Common myeloid progenitor, CD34-positive (primary cell): Measurements from ENCODE around the gene SPATA3.
A peak's percentile ranks its signal among the peaks of the same experiment; 100 is the strongest.

ENCODE experiments used
- CTCF ChIA-PET: fragments of 350-600 bp; sonication (Branson Sonifier 250); formaldehyde crosslinking; loops from one replicate; lab custom pipeline; 2021; ENCODE audit warnings: antibody characterized with exemption; lab: Charles Lee
- POLR2A ChIA-PET: fragments of 350-600 bp; sonication (Branson Sonifier 250); formaldehyde crosslinking; loops from one replicate; lab custom pipeline; 2021; ENCODE audit warnings: antibody characterized with exemption; lab: Charles Lee
- DNase-seq, 3 donors: peaks; one replicate each; pipeline versions ENCODE4 v3.0.0 to v3.0.0-alpha.2; 2013
- H3K27ac ChIP-seq, 2 experiments: 1 replicate in 1 of 2; 2 replicates in 1 of 2; pipeline ENCODE4 v1.7.0; 2013; ENCODE audit warnings: inconsistent platforms in 2 of 2, low read length in 2 of 2, mild to moderate bottlenecking in 2 of 2, low read depth in 1 of 2, moderate library complexity in 1 of 2; ENCODE audit not compliant: severe bottlenecking in 2 of 2, insufficient read depth in 1 of 2, poor library complexity in 1 of 2
- H3K27me3 ChIP-seq, 5 experiments: replicated peaks in 2 of 5; 1 replicate in 3 of 5; 2 replicates in 2 of 5; pipeline versions ENCODE4 v1.6.1 to v1.7.0; 2013; ENCODE audit warnings: low read length in 4 of 5, mild to moderate bottlenecking in 2 of 5, moderate library complexity in 2 of 5, inconsistent platforms in 1 of 5; ENCODE audit not compliant: insufficient read depth in 5 of 5, control insufficient read depth in 4 of 5
- H3K36me3 ChIP-seq, 4 experiments: 1 replicate in 2 of 4; 2 replicates in 2 of 4; pipeline versions ENCODE4 v1.6.1 to v1.7.0; 2013; ENCODE audit warnings: low read length in 3 of 4, control low read depth in 1 of 4, mild to moderate bottlenecking in 1 of 4; ENCODE audit not compliant: control insufficient read depth in 4 of 4, insufficient read depth in 4 of 4
- H3K4me1 ChIP-seq, 4 experiments: 1 replicate in 3 of 4; 2 replicates in 1 of 4; pipeline versions ENCODE4 v1.6.1 to v1.7.1; 2013; ENCODE audit warnings: low read length in 3 of 4, mild to moderate bottlenecking in 3 of 4, control low read depth in 1 of 4, inconsistent platforms in 1 of 4, moderate library complexity in 1 of 4; ENCODE audit not compliant: control insufficient read depth in 4 of 4, insufficient read depth in 4 of 4; ENCODE audit errors: control extremely low read depth in 1 of 4
- H3K4me3 ChIP-seq, 7 experiments: 1 replicate in 4 of 7; 2 replicates in 3 of 7; pipeline versions ENCODE4 v1.5.1 to v1.7.0; 2013; ENCODE audit warnings: mild to moderate bottlenecking in 7 of 7, low read length in 6 of 7, moderate library complexity in 6 of 7, inconsistent platforms in 2 of 7, low read depth in 2 of 7, control low read depth in 1 of 7; ENCODE audit not compliant: insufficient read depth in 4 of 7, control insufficient read depth in 1 of 7; ENCODE audit errors: extremely low read depth in 1 of 7
- H3K9me3 ChIP-seq, 5 experiments: 1 replicate in 4 of 5; 2 replicates in 1 of 5; pipeline versions ENCODE4 v1.6.1 to v1.7.1; 2013; ENCODE audit warnings: low read length in 4 of 5, mild to moderate bottlenecking in 2 of 5, inconsistent platforms in 1 of 5, low read depth in 1 of 5, moderate library complexity in 1 of 5; ENCODE audit not compliant: control insufficient read depth in 4 of 5, insufficient read depth in 2 of 5; ENCODE audit errors: control extremely low read depth in 1 of 5
- WGBS: methylation state at CpG from one replicate; pipeline ENCODE4 v1.1.5; 2013; ENCODE audit not compliant: insufficient coverage; 5-methylcytosine and 5-hydroxymethylcytosine counted together

The SPATA3 gene

DNA sequence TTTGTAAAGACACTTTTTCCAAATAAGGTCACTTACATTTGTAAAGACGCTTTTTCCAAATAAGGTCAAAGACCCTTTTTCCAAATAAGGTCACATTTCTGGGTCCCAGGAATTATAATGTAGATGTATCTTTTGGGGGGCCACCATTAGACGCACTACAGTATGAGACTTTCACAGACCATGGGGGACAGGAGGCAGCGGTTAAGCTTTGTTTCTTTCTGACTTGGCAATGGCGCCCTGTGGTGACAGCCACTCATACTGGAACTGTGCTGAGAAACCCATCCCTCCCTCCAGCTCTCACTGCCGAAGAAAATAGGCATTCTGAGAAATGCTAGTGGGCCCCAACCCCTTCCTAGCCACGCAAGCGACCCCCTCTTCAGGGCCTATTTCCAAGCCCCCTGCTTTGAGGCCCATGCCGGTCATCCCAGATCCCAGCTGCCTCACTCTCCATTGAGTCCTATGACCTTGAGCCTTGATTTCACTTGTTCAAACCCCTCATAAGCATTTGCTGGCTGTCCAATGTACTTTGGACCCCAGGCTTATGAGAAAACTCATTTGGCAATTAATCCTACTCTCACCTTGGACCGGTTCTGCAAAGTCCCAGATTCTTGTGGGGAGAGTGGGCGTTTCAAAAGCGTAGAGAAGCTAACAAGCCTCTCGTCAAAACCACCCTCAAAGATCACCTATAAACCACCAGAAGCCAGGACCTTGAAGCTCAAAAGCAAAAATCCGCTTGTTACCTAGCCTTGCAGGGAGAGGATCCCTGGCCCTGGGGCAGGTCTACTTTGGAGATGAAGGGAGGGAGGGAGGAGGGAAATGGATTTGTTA is 11.3 kb upstream of the SPATA3 start:
- Histone ChIP-seq H3K27ac (no peak overlapping the region), H3K36me3 (no peaks in the 10 kb centered on the region), H3K4me3 (no peak overlapping the region), H3K4me1 (peaks cover 0 to 8% (median 5%) of the 10 kb centered on the region in 4 experiments), H3K9me3 (no peaks in the 10 kb centered on the region), H3K27me3 (peaks cover 0 to 9% (median 1%) of the 10 kb centered on the region in 5 experiments)
- DNase-seq = no peak
- ChIA-PET CTCF (interaction anchor here (0.9 to 8.1 kb wide), 14 partner anchors 9 to 186 kb away, joined by 3 to 61 read pairs (median 5); no protein-coding TSS in a partner anchor), POLR2A (interaction anchor here (1.1 kb wide), 1 partner anchor 10 kb away, joined by 4 read pairs; no protein-coding TSS in a partner anchor)
- WGBS = 98% methylated on average over 7 of the region's 13 CpGs

DNA sequence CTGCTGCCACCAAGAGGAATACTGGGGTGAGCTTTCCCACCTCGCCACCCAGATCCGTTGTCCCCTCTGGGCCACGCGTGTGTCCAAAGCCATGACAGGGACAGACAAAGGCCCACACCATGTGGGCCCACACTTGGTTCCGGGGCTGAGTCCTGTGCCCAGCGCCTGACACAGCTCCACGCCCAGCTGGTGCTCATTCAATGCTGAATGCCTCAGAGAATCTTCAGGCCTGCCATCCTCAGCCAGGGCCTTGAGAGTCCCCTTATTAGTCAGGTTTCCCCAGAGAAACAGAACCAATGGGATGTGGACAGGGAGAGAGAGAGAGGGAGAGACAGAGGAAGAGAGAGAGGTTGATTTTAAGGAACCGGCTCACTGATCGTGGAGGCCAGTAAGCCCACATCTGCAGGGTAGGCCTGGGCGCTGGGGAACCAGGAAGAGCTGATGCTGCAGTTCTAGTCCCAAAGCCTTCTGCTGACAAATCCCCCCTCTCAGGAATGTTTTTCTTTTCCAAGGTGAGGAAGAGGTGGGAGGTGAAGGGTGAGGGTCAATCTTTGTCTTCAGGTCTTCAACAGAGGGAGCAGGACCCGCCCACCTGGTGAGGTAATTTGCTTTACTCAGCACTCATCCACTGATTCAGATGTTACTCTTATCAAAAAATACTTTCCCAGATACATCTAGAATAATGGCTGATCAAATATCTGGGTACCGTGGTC is 10.2 kb upstream of the SPATA3 start:
- 93% methylated on average over 11 of the region's 12 CpGs for WGBS

DNA sequence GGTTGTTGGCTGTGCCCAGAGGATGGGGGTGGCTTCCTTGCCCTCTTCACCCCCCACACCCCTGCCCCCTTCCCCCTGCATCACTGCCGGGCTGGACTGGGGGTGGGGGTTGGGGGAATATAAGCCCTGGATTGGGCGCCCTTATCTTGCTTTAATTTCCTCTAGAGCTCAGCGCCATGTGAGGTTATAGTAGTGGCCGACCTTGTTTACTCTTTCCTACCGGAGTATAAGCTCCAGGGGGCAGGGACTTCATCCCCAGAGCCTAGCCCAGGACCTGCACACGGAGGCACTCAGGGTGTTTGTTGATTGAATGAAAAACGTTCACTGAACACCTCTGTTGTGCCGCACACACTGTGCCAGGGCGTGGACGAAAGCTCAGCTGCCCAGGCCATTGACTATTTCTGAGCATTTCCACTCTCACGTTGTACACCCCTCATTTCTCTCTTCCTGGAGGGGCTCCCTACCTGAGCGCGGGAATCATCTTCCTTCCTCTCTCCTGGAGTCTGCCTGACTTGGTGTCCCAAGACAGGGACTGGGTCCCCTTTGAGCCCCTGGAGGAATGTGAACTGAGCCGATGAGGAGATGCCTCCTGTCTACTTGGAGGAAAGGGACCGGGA is 9.3 kb upstream of the SPATA3 start:
- Histone ChIP-seq H3K27me3 (peaks cover 0 to 29% (median 8%) of the 10 kb centered on the region in 5 experiments), H3K9me3 (peaks cover 0 to 5% (median 0%) of the 10 kb centered on the region in 5 experiments), H3K4me3 (peak overlapping the region in 6 of 7 experiments; percentile 66 to 79 (median 70)), H3K4me1 (peaks cover 0 to 8% (median 5%) of the 10 kb centered on the region in 4 experiments), H3K27ac (no peak overlapping the region), H3K36me3 (no peaks in the 10 kb centered on the region)
- ChIA-PET CTCF (interaction anchor here (0.6 to 8.1 kb wide), 25 partner anchors 9 to 1799 kb away, joined by 3 to 61 read pairs (median 5); no protein-coding TSS in a partner anchor), POLR2A (no interaction called here)
- WGBS = 46% methylated on average over 11 of the region's 15 CpGs
- no peak for DNase-seq

More for the DNA sequence above, 10.2 kb upstream of the SPATA3 start:
- H3K27me3 ChIP-seq = peaks cover 0 to 19% (median 8%) of the 10 kb centered on the region in 5 experiments
- POLR2A ChIA-PET = interaction anchor here (1.1 kb wide), 1 partner anchor 11 kb away, joined by 4 read pairs; no protein-coding TSS in a partner anchor
- CTCF ChIA-PET = interaction anchor here (0.7 to 8.1 kb wide), 16 partner anchors 11 to 187 kb away, joined by 3 to 61 read pairs (median 7); no protein-coding TSS in a partner anchor
- H3K4me1 ChIP-seq = peaks cover 0 to 8% (median 5%) of the 10 kb centered on the region in 4 experiments
- DNase-seq = no peak
- H3K4me3 ChIP-seq = no peak overlapping the region
- H3K36me3 ChIP-seq = no peaks in the 10 kb centered on the region
- no peak overlapping the region for H3K27ac ChIP-seq
- H3K9me3 ChIP-seq = peaks cover 0 to 3% (median 0%) of the 10 kb centered on the region in 5 experiments

DNA sequence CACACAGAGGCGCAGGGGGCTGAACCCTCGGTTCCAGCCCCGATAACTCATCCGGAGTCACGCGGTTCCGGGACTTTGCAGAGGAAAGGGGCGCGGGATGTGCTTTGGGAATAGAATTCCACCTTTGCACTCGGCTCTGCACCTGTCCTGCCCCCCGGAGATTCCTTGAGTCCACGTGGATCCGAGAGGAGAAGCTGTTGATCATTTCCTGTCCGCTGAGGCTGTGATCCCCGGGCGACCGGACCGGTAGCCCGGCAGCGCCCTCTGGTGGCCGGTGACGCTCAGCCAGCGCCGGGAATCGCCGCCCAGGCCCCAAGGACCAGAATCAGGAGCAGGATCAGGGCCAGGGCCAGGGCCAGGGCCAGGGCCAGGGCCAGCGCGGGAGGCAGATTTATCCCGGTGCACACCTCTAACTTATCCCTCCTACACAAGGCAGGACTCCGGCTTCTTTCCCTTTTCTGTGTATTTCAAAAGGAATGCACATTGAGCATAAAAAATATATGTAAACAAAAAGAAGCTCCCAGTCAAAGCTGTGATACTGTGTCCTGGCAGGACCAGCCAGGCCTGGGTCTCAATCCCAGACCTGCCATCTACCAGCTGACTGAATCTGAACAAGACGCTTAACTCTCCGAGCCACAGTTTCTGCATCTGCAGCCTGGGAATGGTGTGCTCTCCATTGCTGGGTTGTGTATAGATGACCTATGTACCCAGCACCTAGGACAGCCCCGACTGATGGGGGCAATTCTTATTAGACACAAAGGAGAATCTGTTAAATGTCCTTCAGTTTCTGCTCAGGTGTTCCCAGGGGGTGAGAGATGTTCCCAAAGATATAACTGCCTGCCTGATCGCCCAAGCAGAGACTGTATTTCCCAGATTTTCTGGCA is 8.5 kb upstream of the SPATA3 start:
- ChIA-PET POLR2A (no interaction called here), CTCF (interaction anchor here (0.6 to 8.1 kb wide), 33 partner anchors 8 to 1798 kb away, joined by 3 to 61 read pairs (median 4); no protein-coding TSS in a partner anchor)
- 0% methylated on average over 15 of the region's 34 CpGs for WGBS
- H3K9me3 ChIP-seq = peaks cover 0 to 5% (median 0%) of the 10 kb centered on the region in 5 experiments
- no peak overlapping the region for H3K27ac ChIP-seq
- no peaks in the 10 kb centered on the region for H3K36me3 ChIP-seq
- H3K4me1 ChIP-seq = peaks cover 0 to 8% (median 5%) of the 10 kb centered on the region in 4 experiments
- peak overlapping the region in 6 of 7 experiments; percentile 66 to 79 (median 70) for H3K4me3 ChIP-seq
- DNase-seq = peak; percentile 38 to 60 (median 58)
- peaks cover 0 to 35% (median 10%) of the 10 kb centered on the region in 5 experiments for H3K27me3 ChIP-seq

DNA sequence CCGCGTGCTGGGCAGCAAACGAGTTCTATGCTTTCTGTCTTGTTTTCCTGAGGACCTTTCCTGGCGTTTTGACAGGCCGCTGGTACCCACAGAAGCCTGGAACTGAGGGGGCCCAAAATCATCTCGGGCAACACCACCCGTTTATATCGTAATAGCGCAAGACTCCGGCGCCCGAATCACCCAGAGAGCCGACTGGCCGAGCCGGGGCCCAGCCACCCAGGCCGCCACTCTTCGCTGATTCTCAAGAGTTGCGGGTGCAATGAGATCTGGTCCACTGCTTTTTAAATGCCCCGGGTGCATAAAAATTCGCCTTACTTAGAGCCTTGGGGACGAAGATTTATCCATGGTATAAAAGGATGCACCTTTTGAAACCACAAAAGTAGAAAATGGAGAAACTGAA is 6.2 kb upstream of the SPATA3 start:
- H3K4me3 ChIP-seq = no peak overlapping the region
- POLR2A ChIA-PET = no interaction called here
- WGBS = 95% methylated on average over 21 of the region's 21 CpGs
- no peak for DNase-seq
- H3K9me3 ChIP-seq = peaks cover 0 to 5% (median 0%) of the 10 kb centered on the region in 5 experiments
- peaks cover 0 to 46% (median 15%) of the 10 kb centered on the region in 5 experiments for H3K27me3 ChIP-seq
- H3K27ac ChIP-seq = no peak overlapping the region
- CTCF ChIA-PET = interaction anchor here (0.7 to 8.1 kb wide), 7 partner anchors 13 to 136 kb away, joined by 3 to 38 read pairs (median 3); no protein-coding TSS in a partner anchor
- H3K4me1 ChIP-seq = peaks cover 0 to 8% (median 5%) of the 10 kb centered on the region in 4 experiments
- no peaks in the 10 kb centered on the region for H3K36me3 ChIP-seq
